Cardiac muscle cell (in vitro differentiated cells and primary cell): ENCODE results near the gene RBM39. TPM values are rescaled to one million over a fixed set of nuclear protein-coding genes. Genes with fewer than 3 reads are reported as not detected.

Experiments used
- DNase-seq, 2 donors: peaks; one replicate each; pipeline versions ENCODE4 v3.0.0 to v3.0.0-alpha.2; 2010 to 2017; ENCODE audit warnings: low read depth in 1 of 2, low spot score in 1 of 2
- H3K27ac ChIP-seq: fragments of 200-600 bp; sonication (generic); 2 replicates; pipeline ENCODE4 v1.5.1; 2016
- H3K27me3 ChIP-seq: fragments of 200-600 bp; sonication (generic); 2 replicates; pipeline ENCODE4 v1.6.0; 2016; ENCODE audit warnings: control low read depth
- H3K36me3 ChIP-seq: fragments of 200-600 bp; sonication (generic); 2 replicates; pipeline ENCODE4 v1.5.1; 2016; ENCODE audit warnings: control low read depth
- H3K4me1 ChIP-seq: fragments of 200-600 bp; sonication (generic); 2 replicates; pipeline ENCODE4 v1.8.1; 2017; ENCODE audit warnings: low read depth, mild to moderate bottlenecking, mixed run types
- H3K4me3 ChIP-seq: fragments of 200-600 bp; sonication (generic); 2 replicates; pipeline ENCODE4 v1.5.1; 2016; ENCODE audit warnings: mild to moderate bottlenecking
- H3K9me3 ChIP-seq: fragments of 200-600 bp; sonication (generic); 2 replicates; pipeline ENCODE4 v1.5.1; 2017; ENCODE audit warnings: low read depth, mild to moderate bottlenecking, control low read depth
- CTCF ChIP-seq: IDR thresholded peaks from 2 replicates; pipeline ENCODE4 v1.5.1; 2012; ENCODE audit warnings: low read depth, mild to moderate bottlenecking, low read length
- polyA plus RNA-seq: library from polyadenylated mRNA; unstranded; fragments of >200 nt; fragmentation: Nextera tagmentation; extraction: Ambion mirVana; gene quantifications from 2 replicates; pipeline ENCODE4 v1.2.1, GENCODE V29; 2016
- total RNA-seq: library from RNA; depleted of rRNA; stranded (reverse); fragments of >200 nt; gene quantifications from 2 replicates; pipeline ENCODE4 v1.2.3, GENCODE V29; 2016

Gene RBM39
- total and polyA plus RNA-seq, 2 experiments from 2014 or later, result 202 to 299 TPM

- TF ChIP-seq CTCF, result no peak
- Histone ChIP-seq H3K4me1 (peaks cover 13% of the 10 kb centered on the region), H3K4me3 (no peak overlapping the region), H3K27me3 (no peaks in the 10 kb centered on the region), H3K9me3 (no peaks in the 10 kb centered on the region), H3K36me3 (peaks cover 3% of the 10 kb centered on the region), H3K27ac (peak overlapping the region; percentile 48)
- DNase-seq, result peak in 1 of 2 donors; percentile 80
These were observed 34.5 kb upstream of the RBM39 start for GRCh38 chr20:35776513-35777101.

GRCh38 chr20:35774391-35774790 lies 32.3 kb upstream of the RBM39 start:
- Histone ChIP-seq H3K27ac (no peak overlapping the region), H3K4me3 (no peak overlapping the region), H3K9me3 (no peaks in the 10 kb centered on the region), H3K4me1 (peaks cover 16% of the 10 kb centered on the region), H3K36me3 (peaks cover 3% of the 10 kb centered on the region), H3K27me3 (no peaks in the 10 kb centered on the region)
- TF ChIP-seq CTCF, result no peak
- DNase-seq, result no peak

- DNase-seq, result peak in 1 of 2 donors; percentile 52
These were observed 31.2 kb upstream of the RBM39 start for GRCh38 chr20:35773154-35773751.

GRCh38 chr20:35772563-35773058 lies 30.6 kb upstream of the RBM39 start:
- Histone ChIP-seq H3K9me3 (no peaks in the 10 kb centered on the region), H3K4me3 (peak overlapping the region; percentile 83), H3K27me3 (no peaks in the 10 kb centered on the region), H3K4me1 (peaks cover 23% of the 10 kb centered on the region), H3K27ac (peak overlapping the region; percentile 86), H3K36me3 (peaks cover 3% of the 10 kb centered on the region)
- DNase-seq, result no peak
- TF ChIP-seq CTCF, result no peak

More at GRCh38 chr20:35773154-35773751, 31.2 kb upstream of the RBM39 start:
- Histone ChIP-seq H3K27me3 (no peaks in the 10 kb centered on the region), H3K36me3 (peaks cover 3% of the 10 kb centered on the region), H3K9me3 (no peaks in the 10 kb centered on the region), H3K4me3 (peak overlapping the region; percentile 83), H3K4me1 (peaks cover 23% of the 10 kb centered on the region), H3K27ac (peak overlapping the region; percentile 29)
- TF ChIP-seq CTCF, result no peak

- Histone ChIP-seq H3K9me3 (no peaks in the 10 kb centered on the region), H3K27me3 (no peaks in the 10 kb centered on the region), H3K27ac (peak within 1 kb of the TSS; percentile 86), H3K4me3 (peak within 1 kb of the TSS; percentile 83), H3K36me3 (peaks cover 3% of the 10 kb centered on the region), H3K4me1 (peaks cover 23% of the 10 kb centered on the region)
- peak; percentile 96 to 99 for DNase-seq
- no peak for TF ChIP-seq CTCF
These were observed 29.9 kb upstream of the RBM39 start, which contains the start of gene PHF20 for GRCh38 chr20:35771689-35772562. TSS of gene PHF20 (plus strand) at chr20:35772015. CDS start at chr20:35801523, 29,508 bp downstream.
